Measurements from ENCODE around the gene ANO8.
"Not testable (repeated sequence)": the region's sequence is repeated elsewhere in the genome, so short reads cannot be mapped to it uniquely, and the experiment has no call there.

ANO8 gene

GRCh38 chr19:17309965-17310461 is 24.6 kb downstream of the ANO8 start:
- no peak for DNase-seq (ENCODE audit: low read depth in 2 of 2)

GRCh38 chr19:17309198-17309964 is 25.3 kb downstream of the ANO8 start, which contains the start of gene DDA1:
DDA1 (plus strand) TSS chr19:17309563; CDS start chr19:17309655, 92 bp downstream.
- DNase-seq (ENCODE audit: low read depth in 2 of 2), result peak; percentile 94 to 99

- DNase-seq (ENCODE audit: low read depth in 2 of 2), result no peak
These were observed 26.7 kb downstream of the ANO8 start for GRCh38 chr19:17307876-17308377.

GRCh38 chr19:17306285-17306714 is 28.4 kb downstream of the ANO8 start:
- no peak for DNase-seq (ENCODE audit: low read depth in 2 of 2)

GRCh38 chr19:17305517-17306284 is 29.0 kb downstream of the ANO8 start, which contains the start of gene MRPL34:
MRPL34 (plus strand) TSS chr19:17305872; CDS start chr19:17305893, 21 bp downstream.
- DNase-seq (ENCODE audit: low read depth in 2 of 2), result peak; percentile 84 to 86

GRCh38 chr19:17305216-17305516 is 29.5 kb downstream of the ANO8 start:
- DNase-seq (ENCODE audit: low read depth in 2 of 2), result no peak

GRCh38 chr19:17304386-17305215 is 30.1 kb downstream of the ANO8 start:
- DNase-seq (ENCODE audit: low read depth in 2 of 2), result no peak

GRCh38 chr19:17303940-17304267 is 30.8 kb downstream of the ANO8 start:
- no peak for DNase-seq (ENCODE audit: low read depth in 2 of 2)

GRCh38 chr19:17303167-17303939 is 31.3 kb downstream of the ANO8 start, which contains the start of gene ABHD8:
ABHD8 (minus strand) TSS chr19:17303425; CDS start chr19:17301616, 1,809 bp downstream.
- peak; percentile 84 to 86 for DNase-seq (ENCODE audit: low read depth in 2 of 2)

GRCh38 chr19:17302391-17303166 is 32.1 kb downstream of the ANO8 start:
- DNase-seq (ENCODE audit: low read depth in 2 of 2), result no peak

- no peak for DNase-seq (ENCODE audit: low read depth in 2 of 2)
These were observed 33.5 kb downstream of the ANO8 start for GRCh38 chr19:17300992-17301619.

GRCh38 chr19:17296976-17297375 is 37.7 kb downstream of the ANO8 start:
- no peak for DNase-seq (ENCODE audit: low read depth in 2 of 2)

- no peak for DNase-seq (ENCODE audit: low read depth in 2 of 2)
These were observed 38.4 kb downstream of the ANO8 start for GRCh38 chr19:17296273-17296672.

GRCh38 chr19:17295551-17295950 is 39.1 kb downstream of the ANO8 start:
- DNase-seq (ENCODE audit: low read depth in 2 of 2), result not testable (repeated sequence)

GRCh38 chr19:17294051-17294891 is 40.4 kb downstream of the ANO8 start:
- no peak for DNase-seq (ENCODE audit: low read depth in 2 of 2)

GRCh38 chr19:17293605-17294004 is 41.0 kb downstream of the ANO8 start:
- no peak for DNase-seq (ENCODE audit: low read depth in 2 of 2)

GRCh38 chr19:17292301-17293074 is 42.2 kb downstream of the ANO8 start:
- DNase-seq (ENCODE audit: low read depth in 2 of 2), result peak; percentile 56 to 59

- no peak for DNase-seq (ENCODE audit: low read depth in 2 of 2)
These were observed 45.2 kb downstream of the ANO8 start for GRCh38 chr19:17289489-17289888.

All from stimulated activated CD8-positive, alpha-beta memory T cell treated with anti-CD3 and anti-CD28 coated beads, Interleukin-2, amount 100 ng/mL, for 1 hour (primary cell).